Neural cell (in vitro differentiated cells): Measurements from ENCODE around the gene SUFU. TPM values are rescaled to one million over a fixed set of nuclear protein-coding genes. Genes with fewer than 3 reads are reported as not detected.

Source experiments
- H2AFZ ChIP-seq: fragments of 200-600, 300-800 bp; sonication (generic), shearing (Covaris generic); 2 replicates; pipeline ENCODE4 v1.6.0; 2014; ENCODE audit warnings: low read depth, mild to moderate bottlenecking, antibody characterized with exemption, low read length, moderate library complexity
- H3F3A ChIP-seq: fragments of 200-600 bp; shearing (Covaris generic); 2 replicates; pipeline ENCODE4 v1.6.1; 2016; ENCODE audit warnings: mild to moderate bottlenecking, moderate library complexity, mixed read lengths, antibody characterized with exemption, low read length; ENCODE audit not compliant: insufficient read depth, poor library complexity, severe bottlenecking
- H3K27ac ChIP-seq: fragments of 200-600, 300-800 bp; sonication (generic), shearing (Covaris generic); 2 replicates; pipeline ENCODE4 v1.5.1; 2014; ENCODE audit warnings: mild to moderate bottlenecking, low read length, moderate library complexity
- H3K27me3 ChIP-seq: fragments of 300-800, 200-600 bp; sonication (generic), shearing (Covaris generic); 2 replicates; pipeline ENCODE4 v1.6.0; 2014; ENCODE audit warnings: mild to moderate bottlenecking, low read depth, low read length, moderate library complexity; ENCODE audit not compliant: insufficient read depth
- H3K36me3 ChIP-seq: fragments of 300-800, 200-600 bp; sonication (generic), shearing (Covaris generic); 2 replicates; pipeline ENCODE4 v1.5.1; 2014; ENCODE audit warnings: mild to moderate bottlenecking, antibody characterized with exemption, low read length, moderate library complexity; ENCODE audit not compliant: insufficient read depth
- H3K4me2 ChIP-seq: fragments of 300-800, 200-600 bp; sonication (generic), shearing (Covaris generic); 2 replicates; pipeline ENCODE4 v1.6.0; 2014; ENCODE audit warnings: mild to moderate bottlenecking, low read length
- H3K4me3 ChIP-seq: fragments of 300-800, 200-600 bp; sonication (generic), shearing (Covaris generic); 2 replicates; pipeline ENCODE4 v1.5.1; 2014; ENCODE audit warnings: mild to moderate bottlenecking, low read length, moderate library complexity
- H3K79me2 ChIP-seq: fragments of 200-600 bp; shearing (Covaris generic); replicated peaks from 2 replicates; pipeline ENCODE4 v1.6.0; 2014; ENCODE audit warnings: mild to moderate bottlenecking, low read length, moderate library complexity; ENCODE audit not compliant: insufficient read depth
- H3K9ac ChIP-seq: fragments of 300-800, 200-600 bp; sonication (generic), shearing (Covaris generic); 2 replicates; pipeline ENCODE4 v1.6.1; 2016; ENCODE audit warnings: mild to moderate bottlenecking, low read length, mixed read lengths
- H3K9me2 ChIP-seq: fragments of 200-600 bp; shearing (Covaris generic); 2 replicates; pipeline ENCODE4 v1.6.1; 2016; ENCODE audit warnings: mild to moderate bottlenecking, low read length, mixed read lengths; ENCODE audit not compliant: insufficient read depth
- H3K9me3 ChIP-seq: fragments of 200-600, 300-800 bp; sonication (generic), shearing (Covaris generic); 2 replicates; pipeline ENCODE4 v1.6.1; 2016; ENCODE audit warnings: mild to moderate bottlenecking, mixed run types, low read length, moderate library complexity, mixed read lengths
- H4K20me1 ChIP-seq: fragments of 200-600 bp; shearing (Covaris generic); 2 replicates; pipeline ENCODE4 v1.6.1; 2016; ENCODE audit warnings: mild to moderate bottlenecking, mixed run types; ENCODE audit not compliant: insufficient read depth
- CTCF ChIP-seq: fragments of 450-650 bp; IDR thresholded peaks from 2 replicates; pipeline ENCODE4 v1.5.1; 2014; ENCODE audit warnings: antibody characterized with exemption, mild to moderate bottlenecking, moderate library complexity; ENCODE audit not compliant: poor library complexity, severe bottlenecking
- EP300 ChIP-seq: fragments of 450-650 bp; conservative IDR thresholded peaks from 2 replicates; pipeline ENCODE4 v1.6.1; 2014; ENCODE audit warnings: antibody characterized with exemption, mild to moderate bottlenecking, moderate library complexity; ENCODE audit not compliant: poor library complexity, severe bottlenecking
- EZH2 ChIP-seq: fragments of 200-600, 300-800 bp; shearing (Covaris generic), sonication (generic); IDR thresholded peaks from 2 replicates; pipeline ENCODE4 v1.6.1; 2014; ENCODE audit warnings: antibody characterized with exemption, low read length, borderline replicate concordance, mild to moderate bottlenecking; ENCODE audit not compliant: insufficient read depth, poor library complexity, severe bottlenecking
- MXI1 ChIP-seq: fragments of 450-650 bp; conservative IDR thresholded peaks from 2 replicates; pipeline ENCODE4 v1.6.1; 2014; ENCODE audit warnings: antibody characterized with exemption, mild to moderate bottlenecking; ENCODE audit not compliant: poor library complexity, severe bottlenecking
- POLR2AphosphoS5 ChIP-seq: IDR thresholded peaks from 2 replicates; pipeline ENCODE4 v1.6.1; 2012
- RAD21 ChIP-seq: fragments of 450-650 bp; conservative IDR thresholded peaks from 2 replicates; pipeline ENCODE4 v1.6.1; 2014; ENCODE audit warnings: antibody characterized with exemption, mild to moderate bottlenecking, moderate library complexity
- REST ChIP-seq: IDR thresholded peaks from 2 replicates; pipeline ENCODE4 v1.6.1; 2012; ENCODE audit warnings: borderline replicate concordance
- SMC3 ChIP-seq: fragments of 450-650 bp; conservative IDR thresholded peaks from 2 replicates; pipeline ENCODE4 v1.6.1; 2014; ENCODE audit warnings: antibody characterized with exemption, mild to moderate bottlenecking, moderate library complexity; ENCODE audit not compliant: poor library complexity
- TAF1 ChIP-seq: IDR thresholded peaks from 2 replicates; pipeline ENCODE4 v1.6.1; 2012; ENCODE audit warnings: low read depth
- polyA plus RNA-seq: library from polyadenylated mRNA; depleted of rRNA; stranded (reverse); fragments of >200 nt; gene quantifications from 2 replicates; pipeline ENCODE4 v1.2.3, GENCODE V29; 2014

Gene SUFU
- polyA plus RNA-seq, 1 donor from 2014 or later, result 4.8 TPM

- Histone ChIP-seq H3K9me3 (no peaks in the 10 kb centered on the region), H2AFZ (no peak overlapping the region), H3K27me3 (no peaks in the 10 kb centered on the region), H3K79me2 (peaks cover 96% of the 10 kb centered on the region), H4K20me1 (peaks cover 25% of the 10 kb centered on the region), H3K9ac (peak overlapping the region; percentile 66), H3K9me2 (no peaks in the 10 kb centered on the region), H3F3A (no peaks in the 10 kb centered on the region), H3K4me2 (peak overlapping the region; percentile 93), H3K4me3 (peak overlapping the region; percentile 97), H3K36me3 (no peaks in the 10 kb centered on the region), H3K27ac (peak overlapping the region; percentile 67)
- TF ChIP-seq RAD21 (no peak), EP300 (peak; percentile 26), EZH2 (no peak), MXI1 (peak; percentile 46), POLR2AphosphoS5 (peak; percentile 37), REST (no peak), SMC3 (no peak), TAF1 (no peak), CTCF (no peak)
These were observed 145.4 kb downstream of the SUFU start for GRCh38 chr10:102648889-102649796.

- TF ChIP-seq EZH2 (no peak), CTCF (no peak), EP300 (no peak), SMC3 (no peak), RAD21 (no peak), POLR2AphosphoS5 (no peak), REST (no peak), MXI1 (no peak), TAF1 (no peak)
- no peak overlapping the region for H2AFZ ChIP-seq
- peaks cover 20% of the 10 kb centered on the region for H4K20me1 ChIP-seq
- H3K9ac ChIP-seq, result peak overlapping the region; percentile 66
- H3K27me3 ChIP-seq, result no peaks in the 10 kb centered on the region
- no peaks in the 10 kb centered on the region for H3K9me2 ChIP-seq
- no peaks in the 10 kb centered on the region for H3F3A ChIP-seq
- H3K9me3 ChIP-seq, result no peaks in the 10 kb centered on the region
- peak overlapping the region; percentile 67 for H3K27ac ChIP-seq
- H3K4me2 ChIP-seq, result peak overlapping the region; percentile 93
- H3K79me2 ChIP-seq, result peaks cover 87% of the 10 kb centered on the region
- peak overlapping the region; percentile 97 for H3K4me3 ChIP-seq
- no peaks in the 10 kb centered on the region for H3K36me3 ChIP-seq
These were observed 146.3 kb downstream of the SUFU start for GRCh38 chr10:102649797-102650654.
